ACC112 (cell line): ENCODE data around the gene ACOX3.
"Not testable (repeated sequence)": the region's sequence is repeated elsewhere in the genome, so short reads cannot be mapped to it uniquely, and the experiment has no call there.

Source experiments
- H2AFZ ChIP-seq: fragments of 200-600 bp; sonication (generic); one replicate; pipeline ENCODE4 v1.6.0; 2017; ENCODE audit warnings: antibody characterized with exemption, low read length; ENCODE audit not compliant: unreplicated experiment
- H3K27ac ChIP-seq: fragments of 200-600 bp; sonication (generic); 2 replicates; pipeline ENCODE4 v1.5.1; 2014; ENCODE audit warnings: low read depth, mild to moderate bottlenecking, antibody characterized with exemption, low read length, moderate library complexity
- H3K27me3 ChIP-seq: fragments of 200-600 bp; sonication (generic); 2 replicates; pipeline ENCODE4 v1.6.1; 2014; ENCODE audit warnings: mild to moderate bottlenecking, antibody characterized with exemption, low read length, moderate library complexity, mixed read lengths; ENCODE audit not compliant: insufficient read depth
- H3K36me3 ChIP-seq: fragments of 200-600 bp; sonication (generic); 2 replicates; pipeline ENCODE4 v1.6.1; 2016; ENCODE audit warnings: mild to moderate bottlenecking, antibody characterized with exemption, low read length, moderate library complexity, mixed read lengths; ENCODE audit not compliant: insufficient read depth
- H3K4me1 ChIP-seq: fragments of 200-600 bp; sonication (generic); one replicate; pipeline ENCODE4 v1.6.1; 2016; ENCODE audit warnings: low read length, mixed read lengths; ENCODE audit not compliant: insufficient read depth, unreplicated experiment, control insufficient read depth
- H3K4me3 ChIP-seq: fragments of 200-600 bp; sonication (generic); 2 replicates; pipeline ENCODE4 v1.5.1; 2014; ENCODE audit warnings: mild to moderate bottlenecking, low read depth, low read length
- H3K79me2 ChIP-seq: fragments of 200-600 bp; sonication (generic); one replicate; pipeline ENCODE4 v1.6.0; 2016; ENCODE audit warnings: low read length; ENCODE audit not compliant: control insufficient read depth, unreplicated experiment, insufficient read depth

Gene ACOX3

DNA sequence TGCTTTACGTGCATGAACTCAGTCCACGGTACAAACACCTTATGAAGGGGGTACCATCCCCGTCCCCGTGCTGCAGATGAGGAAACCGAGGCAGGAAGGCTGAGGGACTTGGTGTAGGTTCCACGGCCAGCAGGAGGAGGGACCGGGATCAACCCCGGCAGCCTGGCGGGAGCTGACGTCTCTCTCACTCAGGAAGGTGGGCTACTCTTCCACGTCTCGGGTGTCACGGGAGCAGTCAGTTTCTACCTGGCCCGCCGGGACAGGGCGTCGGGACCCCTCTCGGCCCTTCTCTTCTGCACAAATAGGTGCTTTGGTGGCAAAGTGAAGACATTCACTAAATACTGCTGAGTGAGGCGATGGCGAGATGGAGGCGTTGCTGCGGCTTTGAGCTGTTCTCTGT, 53.3 kb downstream of the ACOX3 start:
- H3K36me3 ChIP-seq = no peaks in the 10 kb centered on the region
- H3K4me1 ChIP-seq = peaks cover 8% of the 10 kb centered on the region
- no peaks in the 10 kb centered on the region for H3K27me3 ChIP-seq
- no peak overlapping the region for H2AFZ ChIP-seq
- H3K27ac ChIP-seq = no peak overlapping the region
- no peak overlapping the region for H3K4me3 ChIP-seq
- H3K79me2 ChIP-seq = no peaks in the 10 kb centered on the region

- H3K27ac ChIP-seq = no peak overlapping the region
- peaks cover 4% of the 10 kb centered on the region for H3K4me1 ChIP-seq
- no peaks in the 10 kb centered on the region for H3K79me2 ChIP-seq
- no peaks in the 10 kb centered on the region for H3K27me3 ChIP-seq
- H3K36me3 ChIP-seq = no peaks in the 10 kb centered on the region
- H2AFZ ChIP-seq = no peak overlapping the region
- no peak overlapping the region for H3K4me3 ChIP-seq
Measured at GRCh38 chr4:8386731-8387130, 53.8 kb downstream of the ACOX3 start.

- H3K4me1 ChIP-seq, H3K27ac ChIP-seq, H3K4me3 ChIP-seq, H2AFZ ChIP-seq, H3K36me3 ChIP-seq, H3K79me2 ChIP-seq, H3K27me3 ChIP-seq: not testable (repeated sequence)
Measured at GRCh38 chr4:8386131-8386530, 54.4 kb downstream of the ACOX3 start.

- H3K36me3 ChIP-seq = no peaks in the 10 kb centered on the region
- H2AFZ ChIP-seq = no peak overlapping the region
- H3K4me1 ChIP-seq = no peaks in the 10 kb centered on the region
- H3K4me3 ChIP-seq = no peak overlapping the region
- H3K27ac ChIP-seq = no peak overlapping the region
- no peaks in the 10 kb centered on the region for H3K79me2 ChIP-seq
- no peaks in the 10 kb centered on the region for H3K27me3 ChIP-seq
Measured at GRCh38 chr4:8385611-8386010, 54.9 kb downstream of the ACOX3 start.

GRCh38 chr4:8385106-8385505, 55.4 kb downstream of the ACOX3 start:
- H3K27me3 ChIP-seq = no peaks in the 10 kb centered on the region
- H3K36me3 ChIP-seq = no peaks in the 10 kb centered on the region
- H3K4me1 ChIP-seq = no peaks in the 10 kb centered on the region
- H3K79me2 ChIP-seq = no peaks in the 10 kb centered on the region
- no peak overlapping the region for H3K27ac ChIP-seq
- no peak overlapping the region for H3K4me3 ChIP-seq
- no peak overlapping the region for H2AFZ ChIP-seq

DNA sequence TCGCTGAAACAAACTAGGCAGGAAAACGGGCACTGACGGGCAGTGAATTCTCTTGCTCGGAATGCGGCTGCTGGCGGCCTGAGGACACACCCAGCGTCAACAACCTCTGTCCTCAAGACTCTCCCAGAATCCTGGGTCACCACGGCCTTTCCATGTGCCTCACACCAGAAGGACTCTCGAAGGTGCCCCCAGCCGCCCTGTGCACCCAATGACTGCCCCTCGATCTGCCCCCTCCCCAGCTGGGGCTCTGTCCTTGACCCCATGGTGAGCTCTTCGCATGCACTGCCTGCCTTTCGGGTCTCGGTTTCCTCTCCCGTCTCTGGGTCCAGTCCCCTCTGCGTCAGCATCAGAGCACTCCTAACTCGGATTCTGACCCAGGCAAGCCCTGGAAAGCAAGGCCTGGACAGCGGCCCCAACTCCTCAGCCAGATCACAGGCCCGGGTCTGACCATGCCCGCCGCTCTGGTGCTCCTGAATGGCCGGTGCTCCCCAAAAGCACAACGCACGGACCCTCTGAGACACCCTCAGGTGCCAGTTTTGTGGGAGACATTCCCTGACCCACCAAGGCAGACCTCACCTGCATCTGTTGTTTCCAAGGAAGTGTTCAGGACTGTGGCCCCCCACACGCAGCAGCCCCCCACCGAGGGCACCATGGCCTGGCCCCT, 56.0 kb downstream of the ACOX3 start:
- no peaks in the 10 kb centered on the region for H3K4me1 ChIP-seq
- no peak overlapping the region for H3K4me3 ChIP-seq
- H3K27me3 ChIP-seq = no peaks in the 10 kb centered on the region
- no peaks in the 10 kb centered on the region for H3K36me3 ChIP-seq
- no peaks in the 10 kb centered on the region for H3K79me2 ChIP-seq
- no peak overlapping the region for H2AFZ ChIP-seq
- H3K27ac ChIP-seq = no peak overlapping the region

DNA sequence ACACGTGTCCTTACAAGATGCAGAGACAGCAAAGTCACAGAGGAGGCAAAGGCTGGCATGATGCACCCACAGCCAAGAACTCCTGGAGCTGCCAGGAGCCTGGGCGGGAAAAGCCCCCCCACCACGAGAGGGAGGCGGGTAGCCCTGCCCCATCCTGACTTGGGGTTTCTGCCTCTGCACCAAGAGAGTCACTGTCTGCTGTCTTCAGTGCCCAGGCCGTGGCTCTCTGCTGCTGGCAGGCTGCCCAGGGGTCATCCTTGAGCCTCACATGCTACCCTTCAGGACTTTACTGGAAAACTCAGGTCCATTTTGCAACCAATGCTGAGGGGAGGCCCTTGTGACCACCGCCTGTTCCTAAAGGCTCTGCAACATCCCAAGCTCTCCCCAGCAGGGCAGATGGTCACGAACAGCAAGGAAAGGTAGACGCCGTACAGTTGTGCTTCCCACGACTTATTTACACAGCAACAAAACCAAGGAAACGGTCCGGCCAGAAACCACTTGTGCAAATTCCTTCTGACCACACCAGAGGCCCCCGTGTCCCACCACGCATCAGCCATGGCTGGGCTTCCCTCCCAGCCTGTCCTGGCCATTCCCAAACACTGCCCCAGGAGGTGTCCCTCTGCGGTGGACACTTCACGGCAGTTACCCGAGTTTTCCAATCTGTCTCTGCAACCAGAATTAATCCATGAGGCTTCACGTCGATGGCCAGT, 56.9 kb downstream of the ACOX3 start:
- Histone ChIP-seq H3K36me3 (no peaks in the 10 kb centered on the region), H3K27ac (no peak overlapping the region), H3K4me3 (no peak overlapping the region), H3K79me2 (no peaks in the 10 kb centered on the region), H2AFZ (no peak overlapping the region), H3K27me3 (no peaks in the 10 kb centered on the region), H3K4me1 (no peaks in the 10 kb centered on the region)

GRCh38 chr4:8383016-8383415, 57.5 kb downstream of the ACOX3 start:
- H2AFZ ChIP-seq = no peak overlapping the region
- no peaks in the 10 kb centered on the region for H3K36me3 ChIP-seq
- no peaks in the 10 kb centered on the region for H3K4me1 ChIP-seq
- no peaks in the 10 kb centered on the region for H3K27me3 ChIP-seq
- H3K4me3 ChIP-seq = no peak overlapping the region
- H3K27ac ChIP-seq = no peak overlapping the region
- no peaks in the 10 kb centered on the region for H3K79me2 ChIP-seq

GRCh38 chr4:8381814-8382581, 58.5 kb downstream of the ACOX3 start:
- Histone ChIP-seq H3K79me2 (no peaks in the 10 kb centered on the region), H3K4me1 (no peaks in the 10 kb centered on the region), H2AFZ (no peak overlapping the region), H3K27ac (no peak overlapping the region), H3K36me3 (no peaks in the 10 kb centered on the region), H3K4me3 (no peak overlapping the region), H3K27me3 (no peaks in the 10 kb centered on the region)

DNA sequence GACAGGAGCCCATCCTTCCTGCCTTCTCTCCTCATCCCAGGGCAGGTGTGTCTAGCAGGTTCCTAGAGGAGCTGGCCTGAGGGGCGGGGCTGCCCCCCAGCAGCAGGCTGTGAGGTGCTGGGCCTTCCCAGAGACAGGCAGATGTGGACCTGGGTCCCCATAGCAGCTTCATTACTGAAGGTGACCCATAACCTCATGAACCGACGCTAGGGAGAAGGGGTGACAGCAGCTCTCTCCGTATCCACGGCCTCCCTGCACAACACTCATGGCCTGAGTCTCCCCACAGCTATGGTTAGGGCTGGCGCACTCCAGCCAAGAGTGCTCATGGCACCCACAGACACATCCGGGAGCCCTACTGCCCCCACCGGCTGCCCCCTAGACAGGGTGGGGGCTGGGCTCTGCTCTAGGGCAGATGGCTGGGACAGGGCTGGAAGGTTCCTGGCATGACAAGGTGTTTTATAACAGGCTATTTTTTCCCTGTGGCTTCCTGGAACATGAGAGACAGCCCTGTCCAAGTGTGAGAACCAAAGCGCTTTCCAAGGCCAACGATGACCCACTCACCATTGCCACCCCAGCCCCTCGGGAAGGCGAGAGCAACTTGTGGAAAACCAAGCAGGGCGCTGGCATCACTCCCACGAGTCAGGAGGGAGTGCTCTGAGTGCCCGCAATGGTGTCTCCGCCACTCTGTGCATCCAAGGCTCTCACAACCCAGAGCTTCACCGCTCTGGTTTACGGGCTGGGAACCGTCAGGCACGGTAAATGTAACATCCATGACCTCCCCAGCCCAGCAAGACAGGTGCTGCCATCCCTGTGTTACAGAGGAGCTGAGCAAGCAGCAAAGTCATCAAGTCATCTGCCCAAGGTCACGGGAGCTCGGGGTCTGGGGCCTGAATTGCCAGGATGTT, 59.8 kb downstream of the ACOX3 start:
- Histone ChIP-seq H2AFZ (no peak overlapping the region), H3K27me3 (no peaks in the 10 kb centered on the region), H3K36me3 (no peaks in the 10 kb centered on the region), H3K4me3 (no peak overlapping the region), H3K4me1 (no peaks in the 10 kb centered on the region), H3K27ac (no peak overlapping the region), H3K79me2 (no peaks in the 10 kb centered on the region)
